NCI-H460 (cell line): ENCODE data around the gene CXorf49B. TPM values are rescaled to one million over a fixed set of nuclear protein-coding genes. Genes with fewer than 3 reads are reported as not detected.
"Not testable (repeated sequence)": the region's sequence is repeated elsewhere in the genome, so short reads cannot be mapped to it uniquely, and the experiment has no call there.

Experiments used
- DNase-seq: peaks from one replicate; pipeline ENCODE4 v3.0.0-alpha.2; 2016; ENCODE audit warnings: low read depth; ENCODE audit errors: extremely low read depth
- polyA plus RNA-seq: library from polyadenylated mRNA; depleted of rRNA; stranded (reverse); fragments of >200 nt; gene quantifications from 2 replicates; pipeline ENCODE4 v1.2.3, GENCODE V29; 2014; cell fraction: nucleus; rRNA removed
- total RNA-seq: library from RNA; depleted of rRNA; stranded (reverse); fragments of >200 nt; shearing (Covaris generic); gene quantifications from 2 replicates; pipeline ENCODE4 v1.2.3, GENCODE V29; 2014; rRNA removed

Gene CXorf49B
- total RNA-seq: not detected in 2 replicates
- polyA plus RNA-seq: not detected in 2 replicates

DNA sequence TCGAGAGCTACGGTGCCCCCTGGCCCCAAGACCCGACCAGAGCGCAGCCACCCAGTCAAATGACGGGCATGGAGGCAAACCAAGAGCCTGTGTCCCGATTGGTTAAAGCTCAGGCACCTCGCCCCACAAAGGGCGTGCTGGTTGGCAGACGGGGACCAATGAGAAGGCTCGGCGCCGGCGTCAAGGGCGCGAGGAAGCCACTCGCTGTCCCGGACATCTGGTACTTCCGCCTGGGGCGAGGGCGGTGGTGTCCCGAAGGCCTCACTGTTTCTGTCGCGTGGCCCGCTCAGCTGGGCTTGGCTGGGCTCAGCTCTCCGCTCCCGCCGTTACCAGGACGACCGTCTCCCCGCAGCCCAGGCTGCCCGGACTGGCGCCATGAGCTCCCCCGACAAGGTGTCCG is at the start of gene CXorf49B:
Gene CXorf49B, plus strand, starts transcription at position 301 of the 400 bp plus-strand sequence. Its CDS starts 75 bp downstream, at position 376.
- DNase-seq: not testable (repeated sequence)

DNA sequence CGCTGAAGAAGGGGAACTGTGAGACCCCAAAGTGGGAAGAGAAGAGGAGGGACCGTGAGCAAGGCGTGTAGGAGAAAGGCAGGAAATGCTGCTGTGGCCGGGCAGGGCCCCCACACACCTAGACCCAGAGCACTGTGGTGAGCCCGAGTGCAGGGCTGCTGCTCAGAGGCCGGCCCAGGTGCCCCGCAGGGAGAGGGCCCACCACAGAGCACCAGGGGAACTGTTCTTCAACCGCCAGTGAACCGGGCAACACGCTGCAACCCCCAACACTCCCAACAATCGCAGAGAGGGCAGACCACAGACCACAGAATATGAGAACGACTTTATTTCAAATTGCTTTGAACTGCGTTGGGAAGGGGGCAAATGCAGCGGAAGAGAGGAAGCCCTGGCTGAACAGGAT is 49.1 kb upstream of the CXorf49B start:
- DNase-seq: not testable (repeated sequence)

- DNase-seq: not testable (repeated sequence)
Observed at GRCh38 chrX:71715551-71715950, 47.6 kb upstream of the CXorf49B start.

GRCh38 chrX:71716323-71716722 is 46.8 kb upstream of the CXorf49B start:
- not testable (repeated sequence) for DNase-seq

- not testable (repeated sequence) for DNase-seq
Observed at GRCh38 chrX:71718185-71718584, 45.0 kb upstream of the CXorf49B start, which contains the start of gene CXorf49. CXorf49 (minus strand) TSS chrX:71718285; CDS start chrX:71718151, 134 bp downstream.

- not testable (repeated sequence) for DNase-seq
Observed at GRCh38 chrX:71719195-71719594, 44.0 kb upstream of the CXorf49B start.

GRCh38 chrX:71720289-71720886 is 42.8 kb upstream of the CXorf49B start:
- not testable (repeated sequence) for DNase-seq

DNA sequence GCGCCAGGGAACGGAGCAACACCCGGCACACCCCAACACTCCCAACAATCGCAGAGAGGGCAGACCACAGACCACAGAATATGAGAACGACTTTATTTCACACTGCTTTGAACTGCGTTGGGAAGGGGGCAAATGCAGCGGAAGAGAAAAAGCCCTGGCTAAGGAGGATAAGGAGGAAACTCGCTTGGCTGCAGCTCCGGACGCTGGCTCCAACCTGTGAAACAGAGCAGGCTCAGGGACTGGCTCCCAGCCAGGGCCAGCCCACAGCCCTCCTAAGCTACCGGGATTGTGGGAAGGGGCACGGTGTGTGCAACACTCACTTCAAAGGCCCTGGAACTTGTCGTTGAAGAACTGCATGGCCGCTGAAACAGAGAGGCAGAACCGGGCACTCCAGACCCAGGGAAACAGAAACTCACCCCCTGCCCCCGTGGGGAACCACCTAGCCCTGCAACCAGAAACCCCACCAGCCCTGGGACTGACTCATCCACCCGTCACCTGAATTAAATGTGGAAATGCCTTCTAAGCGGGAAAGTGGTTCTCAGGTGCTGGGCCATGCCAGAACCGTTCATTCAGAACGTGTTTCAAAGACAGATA is 2.4 kb upstream of the CXorf49B start:
- DNase-seq: not testable (repeated sequence)

- DNase-seq: not testable (repeated sequence)
Observed at GRCh38 chrX:71764832-71765231, 1.7 kb downstream of the CXorf49B start.

GRCh38 chrX:71765613-71766012 is 2.5 kb downstream of the CXorf49B start:
- not testable (repeated sequence) for DNase-seq

DNA sequence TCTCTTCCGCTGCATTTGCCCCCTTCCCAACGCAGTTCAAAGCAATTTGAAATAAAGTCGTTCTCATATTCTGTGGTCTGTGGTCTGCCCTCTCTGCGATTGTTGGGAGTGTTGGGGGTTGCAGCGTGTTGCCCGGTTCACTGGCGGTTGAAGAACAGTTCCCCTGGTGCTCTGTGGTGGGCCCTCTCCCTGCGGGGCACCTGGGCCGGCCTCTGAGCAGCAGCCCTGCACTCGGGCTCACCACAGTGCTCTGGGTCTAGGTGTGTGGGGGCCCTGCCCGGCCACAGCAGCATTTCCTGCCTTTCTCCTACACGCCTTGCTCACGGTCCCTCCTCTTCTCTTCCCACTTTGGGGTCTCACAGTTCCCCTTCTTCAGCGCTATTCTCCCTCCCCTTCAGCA is 4.0 kb downstream of the CXorf49B start:
- DNase-seq: not testable (repeated sequence)

GRCh38 chrX:71778322-71778721 is 15.2 kb downstream of the CXorf49B start:
- not testable (repeated sequence) for DNase-seq

DNA sequence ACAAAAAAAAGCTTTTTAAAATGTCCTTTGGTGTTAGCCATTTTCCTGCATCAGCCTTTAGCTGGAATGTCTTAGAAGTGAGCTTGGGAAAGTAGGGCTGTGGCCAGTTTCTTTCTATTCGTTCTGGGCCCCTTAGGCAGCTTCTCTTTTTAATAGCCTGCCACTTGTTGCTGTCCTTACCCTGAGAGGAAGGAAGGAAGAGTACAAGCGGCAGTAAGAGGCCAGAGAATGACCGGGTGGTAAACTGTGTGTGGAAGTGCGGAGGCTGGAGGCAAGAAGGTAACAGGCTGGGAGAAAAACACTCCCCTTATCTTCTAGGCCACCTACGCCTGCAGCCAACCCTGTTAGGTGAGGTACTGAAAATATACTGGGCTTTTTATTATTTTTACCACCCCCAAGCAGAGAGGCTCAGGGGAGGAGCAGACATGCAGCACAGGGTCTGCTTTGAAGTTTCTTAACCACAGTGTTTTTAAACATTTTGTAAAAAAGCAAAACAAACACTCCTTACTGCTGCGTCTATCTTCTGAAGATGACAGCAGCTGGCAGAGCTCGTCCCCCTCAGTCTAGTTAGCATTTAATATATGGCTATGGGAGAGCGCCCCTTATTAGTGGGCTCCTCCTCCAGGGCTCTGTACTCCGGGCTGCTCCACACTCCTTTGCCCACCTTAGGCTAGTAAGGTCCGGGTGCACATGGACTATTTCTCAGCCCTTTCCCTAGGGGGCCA is 19.2 kb downstream of the CXorf49B start:
- not testable (repeated sequence) for DNase-seq

DNA sequence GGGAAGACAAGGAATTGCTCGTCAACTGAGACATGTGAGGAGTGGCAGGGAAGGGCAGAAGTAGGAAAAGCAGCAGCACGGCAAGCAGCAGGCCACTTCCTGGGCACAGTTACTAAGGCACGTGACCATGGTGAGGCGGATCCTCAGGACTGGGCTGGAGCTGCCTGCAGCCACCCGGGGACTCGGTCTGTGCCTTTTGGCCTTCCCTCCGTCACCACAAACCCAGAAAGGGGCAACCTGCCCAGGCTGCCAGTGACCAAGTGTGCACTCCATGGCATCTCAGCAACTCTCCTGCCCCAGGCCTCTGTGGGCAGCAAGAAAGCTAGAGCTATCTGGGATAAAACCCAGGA is 19.8 kb downstream of the CXorf49B start:
- not testable (repeated sequence) for DNase-seq

DNA sequence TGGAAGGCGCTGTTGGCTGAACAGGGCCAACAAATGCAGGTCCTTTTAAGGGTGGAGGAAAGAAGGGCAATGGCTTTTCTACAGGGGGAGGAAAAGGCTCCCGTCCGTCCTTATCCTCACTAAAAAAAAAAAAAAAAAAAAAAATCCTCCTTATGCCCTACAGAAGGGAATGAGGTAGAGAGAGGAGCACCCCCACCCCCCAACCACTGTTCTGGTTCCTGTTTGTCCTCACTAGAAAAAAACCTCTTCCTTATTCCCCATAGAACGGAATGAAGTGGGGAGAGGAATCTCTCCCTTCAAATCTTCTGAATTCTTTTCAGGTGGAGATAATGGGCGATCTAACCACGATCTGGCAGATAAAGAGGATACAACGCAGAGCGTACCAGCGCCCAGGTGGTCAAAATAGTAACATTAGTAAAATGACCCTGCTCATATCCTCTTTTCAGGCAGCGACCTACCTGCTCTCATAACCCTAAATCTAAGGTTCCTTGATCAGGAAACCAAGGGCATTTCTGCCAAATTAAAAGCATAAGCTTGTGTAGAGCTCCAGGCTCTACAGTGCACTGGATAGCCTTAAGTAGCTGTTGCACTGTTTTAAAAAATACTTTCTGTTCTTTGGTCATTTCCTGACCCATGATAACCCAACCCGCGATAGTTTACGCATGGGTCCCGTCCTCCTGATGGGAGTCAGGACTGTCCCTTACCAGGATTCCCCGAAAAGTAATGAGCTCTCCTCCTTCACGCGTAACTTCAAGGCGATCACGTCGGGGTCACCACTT is 20.6 kb downstream of the CXorf49B start:
- not testable (repeated sequence) for DNase-seq

- not testable (repeated sequence) for DNase-seq
Observed at GRCh38 chrX:71784348-71784983, 21.3 kb downstream of the CXorf49B start.

DNA sequence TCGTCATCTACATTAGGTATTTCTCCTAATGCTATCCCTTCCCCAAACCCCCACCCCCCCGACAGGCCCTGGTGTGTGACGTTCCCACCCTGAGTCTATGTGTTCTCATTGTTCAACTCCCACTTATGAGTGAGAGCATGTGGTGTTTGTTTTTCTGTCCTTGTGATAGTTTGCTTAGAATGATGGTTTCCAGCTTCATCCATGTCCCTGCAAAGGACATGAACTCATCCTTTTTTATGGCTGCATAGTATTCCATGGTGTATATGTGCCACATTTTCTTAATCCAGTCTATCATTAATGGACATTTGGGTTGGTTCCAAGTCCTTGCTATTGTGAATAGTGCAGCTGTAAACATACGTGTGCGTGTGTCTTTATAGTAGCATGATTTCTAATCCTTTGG is 43.3 kb downstream of the CXorf49B start:
- not testable (repeated sequence) for DNase-seq

GRCh38 chrX:71809886-71810285 is 46.7 kb downstream of the CXorf49B start:
- peak; percentile 0 for DNase-seq

DNA sequence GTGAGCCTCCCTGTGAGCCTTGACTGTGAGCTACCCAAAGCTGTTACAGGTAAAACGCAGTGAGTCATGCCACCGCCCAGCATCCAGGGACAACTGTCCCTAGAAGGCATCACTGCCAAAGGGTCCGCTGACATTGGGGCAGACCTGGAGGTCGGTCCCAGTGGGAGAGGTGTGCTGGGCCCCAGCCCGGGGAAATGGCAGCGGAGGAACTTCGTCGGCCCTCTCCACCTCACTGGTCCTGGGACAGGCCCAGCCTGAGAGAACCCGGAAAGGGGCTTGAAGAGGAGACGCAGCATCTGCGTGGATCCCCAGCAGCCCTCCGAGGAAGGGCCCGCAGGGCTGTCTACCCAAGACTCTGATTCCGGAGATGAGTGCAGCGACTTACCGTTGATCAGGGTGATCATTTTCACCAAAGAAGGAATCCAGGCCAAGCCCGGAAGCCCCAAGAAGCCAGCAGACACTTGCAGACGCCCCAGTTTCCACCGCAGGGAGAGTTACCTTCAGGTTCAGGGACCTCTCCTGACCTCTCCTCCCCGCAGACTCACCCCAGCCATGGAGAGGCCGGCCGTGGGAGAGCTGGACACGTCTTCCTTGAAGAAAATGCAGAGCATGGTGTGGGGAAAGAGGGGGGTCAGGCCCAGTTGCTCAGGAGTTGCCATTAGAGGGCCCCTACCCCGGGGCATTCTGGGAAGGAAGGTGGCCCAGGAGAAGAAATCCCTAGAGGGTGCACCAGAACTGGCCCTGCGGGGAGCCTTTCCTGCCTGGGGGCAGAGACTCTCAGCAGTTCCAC is 51.2 kb downstream of the CXorf49B start:
- DNase-seq: no peak
